HG03108 (cell line): ENCODE data around the gene LRP2.
"Not testable (repeated sequence)": the region's sequence is repeated elsewhere in the genome, so short reads cannot be mapped to it uniquely, and the experiment has no call there.

ENCODE experiments used
- ATAC-seq: cut with Tn5 transposase; IDR thresholded peaks from one replicate; pipeline ENCODE4 v1.9.1; 2021; ENCODE audit warnings: moderate library complexity; ENCODE audit not compliant: unreplicated experiment

LRP2 gene

DNA sequence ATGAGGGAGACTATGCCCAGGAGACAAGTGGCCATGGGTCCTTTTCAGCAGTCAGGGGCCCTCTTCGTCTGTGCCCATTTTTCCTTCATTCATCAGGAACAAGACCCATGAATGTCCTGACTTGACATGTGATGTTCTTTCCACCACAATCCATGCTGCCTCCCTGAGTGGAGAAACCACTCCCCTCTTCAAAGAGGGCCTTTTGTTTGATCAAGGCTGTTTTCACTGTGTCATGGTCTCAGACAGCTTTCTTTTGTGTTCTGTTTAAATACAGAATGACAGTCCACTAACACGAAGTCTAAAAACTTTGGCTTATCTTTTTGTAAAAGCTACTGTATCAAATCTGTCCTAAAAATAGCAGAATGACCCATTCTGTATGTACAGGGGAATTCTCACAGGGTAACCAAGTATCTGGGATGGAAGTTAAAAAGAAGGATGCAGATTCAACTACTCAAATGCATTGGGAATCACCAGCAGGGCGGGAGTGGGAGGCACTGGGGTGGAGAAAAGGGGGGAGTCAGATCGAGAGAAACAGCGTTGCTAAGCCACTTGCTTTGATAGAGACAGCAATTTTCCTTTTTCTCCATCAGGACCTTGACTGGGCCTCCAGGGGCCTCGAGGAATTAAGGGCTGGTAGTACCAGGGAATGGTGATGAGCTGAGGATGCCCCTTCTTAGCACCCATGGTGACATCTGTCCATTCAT, 13.9 kb downstream of the LRP2 start:
- no peak for ATAC-seq

DNA sequence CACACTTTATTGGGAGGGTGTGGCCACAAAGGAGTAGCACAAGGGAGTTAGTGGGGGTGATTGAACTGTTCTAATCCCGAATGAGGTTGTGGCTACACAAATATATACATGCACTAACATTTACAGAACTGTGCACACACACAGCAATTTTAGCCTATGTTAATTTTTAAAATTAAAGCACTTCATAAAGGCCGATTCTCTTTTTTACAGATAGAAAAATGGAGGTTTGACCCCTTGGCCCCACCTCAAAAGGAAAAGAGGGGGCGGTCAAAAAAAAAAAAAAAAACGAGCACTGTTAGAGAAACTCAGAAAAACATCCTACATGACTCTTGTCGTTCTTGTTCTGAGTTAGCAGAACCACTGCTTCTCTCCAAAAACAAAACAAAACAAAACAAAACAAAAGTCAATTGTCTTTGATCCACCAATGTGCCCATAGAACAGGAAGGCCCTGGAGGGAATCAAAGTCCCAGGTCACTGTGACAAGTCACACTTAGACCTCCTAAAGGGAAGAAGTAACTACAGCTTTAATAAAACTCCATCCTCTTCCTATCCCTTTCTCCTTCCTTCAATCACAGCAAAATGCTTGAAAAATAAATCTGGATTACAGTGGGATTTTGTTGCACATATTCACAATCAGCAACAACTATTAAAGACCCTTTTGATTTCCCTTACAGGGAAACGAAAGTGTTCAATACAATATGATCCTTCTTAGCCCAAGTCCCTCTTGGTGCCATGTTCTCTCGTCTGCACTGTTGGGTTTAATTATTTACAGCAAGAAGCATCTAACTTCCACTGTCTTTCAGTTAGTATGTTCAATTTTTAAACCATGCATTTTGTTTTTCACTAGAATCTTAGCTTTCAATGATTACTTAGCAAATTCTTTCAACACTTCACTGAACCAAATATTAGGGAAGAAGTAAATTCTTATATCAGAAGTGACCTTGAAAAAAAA, 16.6 kb downstream of the LRP2 start:
- ATAC-seq: no peak

DNA sequence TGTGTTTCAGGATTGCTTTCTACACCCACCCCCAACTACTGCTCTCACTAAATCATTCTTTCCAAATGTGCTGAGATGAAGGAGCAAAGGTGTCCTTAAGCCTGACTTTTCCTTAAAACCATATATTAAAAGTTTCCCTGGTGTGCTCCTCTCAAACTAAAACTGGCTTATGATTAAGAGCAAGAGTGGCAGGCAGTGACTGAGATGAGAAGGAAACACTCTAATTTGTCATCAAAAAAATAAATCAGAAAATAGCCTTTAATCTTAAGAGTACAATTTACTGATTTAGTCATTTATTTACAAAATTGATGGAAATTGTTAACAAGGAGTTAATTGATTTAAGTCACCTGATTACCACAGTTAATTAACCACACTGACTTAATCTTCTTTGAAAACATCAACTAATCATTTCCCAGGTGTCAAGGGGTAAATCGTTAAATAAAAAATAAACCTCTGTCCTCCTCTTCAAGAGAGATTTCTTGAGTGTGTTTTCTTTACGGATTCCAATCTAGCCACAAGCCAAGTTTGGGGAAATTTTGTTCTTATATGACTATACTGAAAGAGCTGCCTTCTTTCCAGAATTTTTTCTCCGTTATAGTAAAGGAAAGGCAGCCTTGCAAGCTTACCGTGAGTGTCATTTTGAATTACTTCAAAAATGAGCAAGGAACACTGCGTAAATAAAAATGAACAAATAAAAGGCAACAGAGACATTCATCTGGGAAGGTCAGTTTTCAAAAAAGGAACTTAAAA, 17.4 kb downstream of the LRP2 start:
- no peak for ATAC-seq

GRCh38 chr2:169343202-169343601, 19.1 kb downstream of the LRP2 start:
- ATAC-seq: no peak

GRCh38 chr2:169339657-169340056, 22.7 kb downstream of the LRP2 start:
- no peak for ATAC-seq

- ATAC-seq: no peak
Observed at GRCh38 chr2:169336695-169337094, 25.6 kb downstream of the LRP2 start.

GRCh38 chr2:169330555-169331198, 31.7 kb downstream of the LRP2 start:
- ATAC-seq: no peak

- ATAC-seq: no peak
Observed at GRCh38 chr2:169329688-169330554, 32.4 kb downstream of the LRP2 start.

GRCh38 chr2:169328785-169329184, 33.5 kb downstream of the LRP2 start:
- no peak for ATAC-seq

GRCh38 chr2:169327837-169328236, 34.5 kb downstream of the LRP2 start:
- ATAC-seq: not testable (repeated sequence)

- ATAC-seq: not testable (repeated sequence)
Observed at GRCh38 chr2:169325886-169326285, 36.4 kb downstream of the LRP2 start.

- ATAC-seq: no peak
Observed at GRCh38 chr2:169324581-169325260, 37.6 kb downstream of the LRP2 start.

DNA sequence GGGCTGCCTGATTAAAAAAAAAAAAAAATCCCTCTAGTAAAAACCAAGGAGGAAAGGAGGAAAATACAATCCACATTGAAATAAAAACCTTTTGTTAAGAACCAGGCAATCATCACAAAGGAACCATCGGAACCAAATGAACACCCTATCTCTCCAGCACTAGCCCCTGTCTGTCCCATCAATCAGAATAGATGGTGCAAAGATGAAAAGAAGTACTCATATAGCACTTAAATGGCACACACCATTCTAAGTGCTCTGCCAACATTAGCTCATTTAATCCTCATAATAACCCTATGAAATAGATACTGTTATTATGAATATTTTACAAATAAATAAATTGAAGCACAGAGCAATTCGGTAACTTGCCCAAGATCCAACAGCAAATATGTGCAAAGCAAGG, 38.5 kb downstream of the LRP2 start:
- ATAC-seq: no peak

- ATAC-seq: no peak
Observed at GRCh38 chr2:169320561-169320960, 41.8 kb downstream of the LRP2 start.

- ATAC-seq: no peak
Observed at GRCh38 chr2:169315357-169315756, 47.0 kb downstream of the LRP2 start.

GRCh38 chr2:169308349-169308748, 54.0 kb downstream of the LRP2 start:
- ATAC-seq: not testable (repeated sequence)

GRCh38 chr2:169304689-169305088, 57.6 kb downstream of the LRP2 start:
- not testable (repeated sequence) for ATAC-seq

- no peak for ATAC-seq
Observed at GRCh38 chr2:169303579-169304305, 58.6 kb downstream of the LRP2 start.

- no peak for ATAC-seq
Observed at GRCh38 chr2:169302364-169302763, 60.0 kb downstream of the LRP2 start.
